ENCODE results near the gene AGBL1.

GRCh38 chr15:86311568-86312280, 232.1 kb downstream of the AGBL1 start:
- TF ChIP-seq EZH2 (IDR thresholded peaks at IDR 0.05; ENCODE audit: insufficient read depth, poor library complexity, severe bottlenecking) (no peak), EZH2phosphoT487 (IDR thresholded peaks at IDR 0.05; ENCODE audit: insufficient read depth, low read depth) (no peak)

All from GM23248 (cell line).